ENCODE measurements around the gene SH3RF3.

Gene SH3RF3

GRCh38 chr2:109458512-109458911, 329.5 kb downstream of the SH3RF3 start:
- Histone ChIP-seq H3K79me1 (replicated peaks; ENCODE audit: low read length, poor library complexity, severe bottlenecking) (peaks cover 2% of the 10 kb centered on the region), H3K27ac (ENCODE audit: low read length, poor library complexity, severe bottlenecking) (no peak overlapping the region), H4K8ac (ENCODE audit: low read length) (no peak overlapping the region), H3K14ac (ENCODE audit: low read length in 2 of 2) (no peak overlapping the region), H3K4me1 (ENCODE audit: control insufficient read depth, insufficient read depth, low read depth, low read length) (peaks cover 31% of the 10 kb centered on the region), H3K4me2 (ENCODE audit: low read length, poor library complexity, severe bottlenecking) (no peak overlapping the region), H4K91ac (ENCODE audit: low read length) (no peak overlapping the region), H2AFZ (ENCODE audit: low read depth, low read length) (no peak overlapping the region), H3K4me3 (ENCODE audit: insufficient read depth in 1 of 2, low read depth in 1 of 2, low read length in 2 of 2) (no peak overlapping the region), H2BK12ac (ENCODE audit: low read length in 2 of 2) (no peak overlapping the region), H2BK5ac (ENCODE audit: low read depth, low read length, poor library complexity, severe bottlenecking) (no peak overlapping the region), H3K9ac (ENCODE audit: low read length) (no peak overlapping the region), H3K23ac (ENCODE audit: low read length in 2 of 2) (no peak overlapping the region), H2AK5ac (ENCODE audit: low read length, severe bottlenecking) (peak overlapping the region; percentile 90), H3K4ac (ENCODE audit: low read depth in 1 of 2, low read length in 2 of 2) (no peak overlapping the region), H3K9me3 (ENCODE audit: control insufficient read depth, low read length) (no peaks in the 10 kb centered on the region), H2BK120ac (ENCODE audit: low read depth, low read length) (no peak overlapping the region), H3K27me3 (ENCODE audit: control insufficient read depth in 1 of 2, insufficient read depth in 1 of 2, low read length in 2 of 2) (no peaks in the 10 kb centered on the region), H2BK15ac (ENCODE audit: low read depth, poor library complexity, severe bottlenecking) (no peak overlapping the region), H3K18ac (ENCODE audit: low read depth in 1 of 2, low read length in 2 of 2) (no peak overlapping the region), H3K36me3 (ENCODE audit: control insufficient read depth in 1 of 2, insufficient read depth in 2 of 2, low read depth in 1 of 2, low read length in 2 of 2) (peaks cover 19 to 24% of the 10 kb centered on the region in 2 experiments)
- DNase-seq: no peak
- WGBS: 100% methylated on average over 1 of the region's 1 CpG

GRCh38 chr2:109459485-109459884, 330.5 kb downstream of the SH3RF3 start:
- H3K4me3 ChIP-seq (ENCODE audit: insufficient read depth in 1 of 2, low read depth in 1 of 2, low read length in 2 of 2): no peak overlapping the region
- peak overlapping the region; percentile 57 for H2AK5ac ChIP-seq (ENCODE audit: low read length, severe bottlenecking)
- H3K14ac ChIP-seq (ENCODE audit: low read length in 2 of 2): no peak overlapping the region
- peak; percentile 64 for DNase-seq
- no peak overlapping the region for H3K9ac ChIP-seq (ENCODE audit: low read length)
- H3K4me1 ChIP-seq (ENCODE audit: control insufficient read depth, insufficient read depth, low read depth, low read length): peaks cover 31% of the 10 kb centered on the region
- no peak overlapping the region for H2BK15ac ChIP-seq (ENCODE audit: low read depth, poor library complexity, severe bottlenecking)
- no peak overlapping the region for H3K23ac ChIP-seq (ENCODE audit: low read length in 2 of 2)
- H3K36me3 ChIP-seq (ENCODE audit: control insufficient read depth in 1 of 2, insufficient read depth in 2 of 2, low read depth in 1 of 2, low read length in 2 of 2): peaks cover 16 to 24% of the 10 kb centered on the region in 2 experiments
- no peak overlapping the region for H3K18ac ChIP-seq (ENCODE audit: low read depth in 1 of 2, low read length in 2 of 2)
- no peak overlapping the region for H2BK120ac ChIP-seq (ENCODE audit: low read depth, low read length)
- no peak overlapping the region for H2BK5ac ChIP-seq (ENCODE audit: low read depth, low read length, poor library complexity, severe bottlenecking)
- H3K27ac ChIP-seq (ENCODE audit: low read length, poor library complexity, severe bottlenecking): no peak overlapping the region
- no peak overlapping the region for H2BK12ac ChIP-seq (ENCODE audit: low read length in 2 of 2)
- no peaks in the 10 kb centered on the region for H3K27me3 ChIP-seq (ENCODE audit: control insufficient read depth in 1 of 2, insufficient read depth in 1 of 2, low read length in 2 of 2)
- no peaks in the 10 kb centered on the region for H3K9me3 ChIP-seq (ENCODE audit: control insufficient read depth, low read length)
- no peak overlapping the region for H2AFZ ChIP-seq (ENCODE audit: low read depth, low read length)
- H3K4me2 ChIP-seq (ENCODE audit: low read length, poor library complexity, severe bottlenecking): no peak overlapping the region
- 71% methylated on average over 6 of the region's 6 CpGs for WGBS
- H3K4ac ChIP-seq (ENCODE audit: low read depth in 1 of 2, low read length in 2 of 2): no peak overlapping the region
- H3K79me1 ChIP-seq (replicated peaks; ENCODE audit: low read length, poor library complexity, severe bottlenecking): no peaks in the 10 kb centered on the region
- no peak overlapping the region for H4K8ac ChIP-seq (ENCODE audit: low read length)
- H4K91ac ChIP-seq (ENCODE audit: low read length): no peak overlapping the region

DNA sequence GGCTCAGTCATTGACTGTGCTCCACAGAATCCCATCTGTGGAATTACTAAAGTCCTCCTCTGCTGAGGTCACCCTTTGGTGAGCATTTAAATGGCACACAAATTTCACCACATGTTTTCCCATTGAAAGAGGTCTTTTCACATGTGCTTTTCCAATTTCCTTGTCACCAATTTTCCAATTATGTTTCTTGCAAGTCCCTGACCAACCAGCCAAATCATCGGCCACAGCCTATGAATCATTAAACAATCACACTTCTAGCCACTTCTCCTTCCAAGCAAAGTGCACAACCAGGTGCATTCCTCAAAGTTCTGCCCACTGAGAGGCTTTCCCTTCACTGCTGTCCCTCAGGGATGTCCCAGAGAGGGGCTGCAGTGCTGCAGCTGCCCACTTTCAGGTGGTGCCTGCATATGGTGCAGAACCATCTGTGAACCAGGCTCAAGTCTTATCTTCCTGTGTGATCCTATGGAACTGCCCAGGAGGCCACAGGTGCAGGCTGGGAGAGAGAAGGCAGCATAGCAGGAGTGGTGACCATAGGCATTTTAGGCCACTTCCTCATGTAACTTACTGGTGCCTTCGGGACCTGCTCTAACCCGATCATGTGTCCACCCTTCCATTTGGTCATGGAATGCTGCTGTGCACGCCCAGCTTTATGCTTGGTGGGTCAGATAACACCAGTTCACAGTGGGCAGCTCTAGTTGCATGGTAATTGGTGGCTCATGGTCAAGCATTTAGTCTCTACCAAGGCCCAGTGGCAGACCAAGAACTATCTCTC, 331.7 kb downstream of the SH3RF3 start:
- Histone ChIP-seq H3K23ac (ENCODE audit: low read length in 2 of 2) (no peak overlapping the region), H2BK5ac (ENCODE audit: low read depth, low read length, poor library complexity, severe bottlenecking) (no peak overlapping the region), H3K79me1 (replicated peaks; ENCODE audit: low read length, poor library complexity, severe bottlenecking) (no peaks in the 10 kb centered on the region), H4K8ac (ENCODE audit: low read length) (peak overlapping the region; percentile 12), H3K18ac (ENCODE audit: low read depth in 1 of 2, low read length in 2 of 2) (no peak overlapping the region), H2AK5ac (ENCODE audit: low read length, severe bottlenecking) (peak overlapping the region; percentile 7), H2BK15ac (ENCODE audit: low read depth, poor library complexity, severe bottlenecking) (no peak overlapping the region), H3K4ac (ENCODE audit: low read depth in 1 of 2, low read length in 2 of 2) (no peak overlapping the region), H3K27ac (ENCODE audit: low read length, poor library complexity, severe bottlenecking) (no peak overlapping the region), H4K91ac (ENCODE audit: low read length) (no peak overlapping the region), H3K4me1 (ENCODE audit: control insufficient read depth, insufficient read depth, low read depth, low read length) (peaks cover 30% of the 10 kb centered on the region), H3K9ac (ENCODE audit: low read length) (no peak overlapping the region), H2BK120ac (ENCODE audit: low read depth, low read length) (no peak overlapping the region), H3K4me2 (ENCODE audit: low read length, poor library complexity, severe bottlenecking) (no peak overlapping the region), H3K36me3 (ENCODE audit: control insufficient read depth in 1 of 2, insufficient read depth in 2 of 2, low read depth in 1 of 2, low read length in 2 of 2) (peaks cover 9 to 20% of the 10 kb centered on the region in 2 experiments), H3K9me3 (ENCODE audit: control insufficient read depth, low read length) (no peaks in the 10 kb centered on the region), H3K14ac (ENCODE audit: low read length in 2 of 2) (no peak overlapping the region), H3K4me3 (ENCODE audit: insufficient read depth in 1 of 2, low read depth in 1 of 2, low read length in 2 of 2) (no peak overlapping the region), H2BK12ac (ENCODE audit: low read length in 2 of 2) (no peak overlapping the region), H2AFZ (ENCODE audit: low read depth, low read length) (no peak overlapping the region), H3K27me3 (ENCODE audit: control insufficient read depth in 1 of 2, insufficient read depth in 1 of 2, low read length in 2 of 2) (no peaks in the 10 kb centered on the region)
- WGBS: 93% methylated on average over 4 of the region's 4 CpGs
- DNase-seq: no peak

DNA sequence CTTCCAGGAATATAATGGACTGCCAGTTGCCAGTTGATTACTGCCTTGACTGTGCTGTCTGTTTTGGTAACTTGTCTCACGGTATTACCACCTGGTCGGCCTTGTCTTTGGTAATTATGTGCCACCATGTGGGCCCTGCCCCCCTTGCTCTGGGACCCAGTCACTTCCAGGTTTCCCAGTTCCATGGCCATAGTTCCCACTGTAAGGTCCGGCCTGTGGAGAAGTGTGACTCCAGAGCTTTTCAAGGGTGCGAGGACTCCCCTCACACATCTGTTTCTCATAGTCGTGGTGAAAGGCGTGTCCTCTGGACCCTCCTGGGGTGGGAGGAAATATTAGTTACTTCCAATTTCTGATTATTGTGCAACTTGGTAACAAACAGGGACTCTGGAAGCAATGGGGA, 334.2 kb downstream of the SH3RF3 start:
- H2BK15ac ChIP-seq (ENCODE audit: low read depth, poor library complexity, severe bottlenecking): no peak overlapping the region
- no peak overlapping the region for H2BK5ac ChIP-seq (ENCODE audit: low read depth, low read length, poor library complexity, severe bottlenecking)
- no peak overlapping the region for H3K14ac ChIP-seq (ENCODE audit: low read length in 2 of 2)
- no peak overlapping the region for H3K9ac ChIP-seq (ENCODE audit: low read length)
- H4K8ac ChIP-seq (ENCODE audit: low read length): no peak overlapping the region
- no peak overlapping the region for H4K91ac ChIP-seq (ENCODE audit: low read length)
- H3K36me3 ChIP-seq (ENCODE audit: control insufficient read depth in 1 of 2, insufficient read depth in 2 of 2, low read depth in 1 of 2, low read length in 2 of 2): peaks cover 0 to 10% of the 10 kb centered on the region in 2 experiments
- no peaks in the 10 kb centered on the region for H3K27me3 ChIP-seq (ENCODE audit: control insufficient read depth in 1 of 2, insufficient read depth in 1 of 2, low read length in 2 of 2)
- 95% methylated on average over 5 of the region's 6 CpGs for WGBS
- H3K27ac ChIP-seq (ENCODE audit: low read length, poor library complexity, severe bottlenecking): no peak overlapping the region
- peaks cover 30% of the 10 kb centered on the region for H3K4me1 ChIP-seq (ENCODE audit: control insufficient read depth, insufficient read depth, low read depth, low read length)
- H3K9me3 ChIP-seq (ENCODE audit: control insufficient read depth, low read length): no peaks in the 10 kb centered on the region
- no peak overlapping the region for H3K4ac ChIP-seq (ENCODE audit: low read depth in 1 of 2, low read length in 2 of 2)
- no peak overlapping the region for H3K4me2 ChIP-seq (ENCODE audit: low read length, poor library complexity, severe bottlenecking)
- no peaks in the 10 kb centered on the region for H3K79me1 ChIP-seq (replicated peaks; ENCODE audit: low read length, poor library complexity, severe bottlenecking)
- H2AFZ ChIP-seq (ENCODE audit: low read depth, low read length): no peak overlapping the region
- H2AK5ac ChIP-seq (ENCODE audit: low read length, severe bottlenecking): peak overlapping the region; percentile 40
- DNase-seq: no peak
- H2BK12ac ChIP-seq (ENCODE audit: low read length in 2 of 2): no peak overlapping the region
- no peak overlapping the region for H3K23ac ChIP-seq (ENCODE audit: low read length in 2 of 2)
- H3K18ac ChIP-seq (ENCODE audit: low read depth in 1 of 2, low read length in 2 of 2): no peak overlapping the region
- H2BK120ac ChIP-seq (ENCODE audit: low read depth, low read length): no peak overlapping the region
- H3K4me3 ChIP-seq (ENCODE audit: insufficient read depth in 1 of 2, low read depth in 1 of 2, low read length in 2 of 2): no peak overlapping the region

All from mesenchymal stem cell (in vitro differentiated cells and primary cell).